Measurements from ENCODE around the gene KREMEN1. TPM values are rescaled to one million over a fixed set of nuclear protein-coding genes. Genes with fewer than 3 reads are reported as not detected.

KREMEN1 gene
- total and polyA plus RNA-seq, 3 donors from 2014 or later: 42.5 to 54.9 (median 54.5) TPM

DNA sequence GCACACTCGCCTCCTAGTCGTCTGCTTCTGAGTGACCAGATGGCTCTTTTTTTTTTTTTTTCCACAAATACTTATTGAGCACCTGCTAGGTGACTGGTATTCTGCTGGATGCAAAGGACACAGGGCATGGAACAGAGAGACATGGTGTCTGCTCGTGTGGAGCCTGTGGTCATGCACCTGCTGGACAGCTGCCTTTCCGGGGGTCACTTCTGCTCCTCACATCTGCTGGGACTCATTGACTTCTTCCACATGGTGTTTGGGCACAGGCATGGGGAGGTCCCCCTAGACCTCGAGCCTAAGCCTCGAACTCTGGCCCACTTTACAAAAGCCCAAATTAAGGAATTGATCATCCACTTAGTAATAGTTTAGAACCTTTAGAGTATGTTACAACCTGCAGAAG is 93.3 kb downstream of the KREMEN1 start:
- WGBS, 2 donors: 90 to 91% methylated on average over 5 to 6 of the region's 6 CpGs
- Histone ChIP-seq H3K27me3 (no peaks in the 10 kb centered on the region), H3K4me3 (no peak overlapping the region), H3K4me1 (no peaks in the 10 kb centered on the region), H3K36me3 (ENCODE audit: low read depth, missing control alignments) (no peaks in the 10 kb centered on the region), H3K27ac (no peak overlapping the region), H3K9me3 (no peaks in the 10 kb centered on the region)
- TF ChIP-seq POLR2A (IDR thresholded peaks at IDR 0.05): no peak
- TF ChIP-seq, protein P1, sequence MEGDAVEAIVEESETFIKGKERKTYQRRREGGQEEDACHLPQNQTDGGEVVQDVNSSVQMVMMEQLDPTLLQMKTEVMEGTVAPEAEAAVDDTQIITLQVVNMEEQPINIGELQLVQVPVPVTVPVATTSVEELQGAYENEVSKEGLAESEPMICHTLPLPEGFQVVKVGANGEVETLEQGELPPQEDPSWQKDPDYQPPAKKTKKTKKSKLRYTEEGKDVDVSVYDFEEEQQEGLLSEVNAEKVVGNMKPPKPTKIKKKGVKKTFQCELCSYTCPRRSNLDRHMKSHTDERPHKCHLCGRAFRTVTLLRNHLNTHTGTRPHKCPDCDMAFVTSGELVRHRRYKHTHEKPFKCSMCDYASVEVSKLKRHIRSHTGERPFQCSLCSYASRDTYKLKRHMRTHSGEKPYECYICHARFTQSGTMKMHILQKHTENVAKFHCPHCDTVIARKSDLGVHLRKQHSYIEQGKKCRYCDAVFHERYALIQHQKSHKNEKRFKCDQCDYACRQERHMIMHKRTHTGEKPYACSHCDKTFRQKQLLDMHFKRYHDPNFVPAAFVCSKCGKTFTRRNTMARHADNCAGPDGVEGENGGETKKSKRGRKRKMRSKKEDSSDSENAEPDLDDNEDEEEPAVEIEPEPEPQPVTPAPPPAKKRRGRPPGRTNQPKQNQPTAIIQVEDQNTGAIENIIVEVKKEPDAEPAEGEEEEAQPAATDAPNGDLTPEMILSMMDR (IDR thresholded peaks at IDR 0.05): no peak
- intact Hi-C loops (cut with DNase I; ENCODE audit: low total_unique reads): no loop called here
- no peak for DNase-seq

DNA sequence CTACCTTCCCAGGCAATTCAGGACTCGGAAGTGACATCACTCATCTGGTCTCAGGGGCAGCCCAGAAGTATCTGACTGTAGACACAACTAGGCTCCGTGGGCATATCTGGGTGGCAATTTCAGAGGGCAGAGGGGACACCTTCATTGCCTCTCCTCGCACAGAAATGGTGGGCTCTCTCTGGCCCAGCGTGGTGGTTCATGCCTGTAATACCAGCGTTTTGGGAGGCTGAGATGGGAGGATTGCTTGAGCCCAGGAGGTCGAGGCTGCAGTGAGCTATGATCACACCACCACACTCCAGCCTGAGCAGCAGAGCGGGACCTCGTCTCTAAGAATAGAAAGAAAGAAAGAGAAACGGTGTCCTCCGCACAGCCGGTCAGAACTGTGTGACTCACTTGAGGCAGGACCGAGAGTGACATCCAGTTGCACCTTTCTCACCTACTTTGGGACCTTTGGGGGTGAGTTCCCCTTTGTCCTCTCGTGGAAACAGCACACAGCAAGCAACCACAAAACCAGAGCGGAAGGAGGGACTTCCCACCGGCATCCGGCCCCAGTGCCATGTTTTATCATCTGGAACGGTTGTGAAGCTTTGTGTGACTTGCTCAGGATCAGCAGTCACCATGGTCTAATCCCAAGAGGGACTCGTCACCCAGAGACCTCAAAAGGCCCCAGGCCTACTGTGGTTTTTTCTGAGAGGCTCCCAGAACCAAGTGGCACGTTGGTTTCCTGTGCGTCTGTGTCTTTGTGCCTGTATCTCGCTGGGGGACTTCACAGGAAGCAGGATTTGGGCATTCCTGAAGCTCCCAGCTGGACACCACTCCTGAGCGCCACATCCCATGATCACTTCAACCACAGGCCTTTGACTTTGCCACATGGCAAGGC is 94.4 kb downstream of the KREMEN1 start:
- Histone ChIP-seq H3K27me3 (no peaks in the 10 kb centered on the region), H3K4me3 (no peak overlapping the region), H3K9me3 (no peaks in the 10 kb centered on the region), H3K4me1 (no peaks in the 10 kb centered on the region), H3K27ac (no peak overlapping the region), H3K36me3 (ENCODE audit: low read depth, missing control alignments) (no peaks in the 10 kb centered on the region)
- WGBS, 2 donors: 90 to 92% methylated on average over 22 of the region's 22 CpGs
- intact Hi-C loops (cut with DNase I; ENCODE audit: low total_unique reads): no loop called here
- no peak for DNase-seq
- TF ChIP-seq, protein P1 (IDR thresholded peaks at IDR 0.05): no peak
- TF ChIP-seq POLR2A (IDR thresholded peaks at IDR 0.05): no peak

DNA sequence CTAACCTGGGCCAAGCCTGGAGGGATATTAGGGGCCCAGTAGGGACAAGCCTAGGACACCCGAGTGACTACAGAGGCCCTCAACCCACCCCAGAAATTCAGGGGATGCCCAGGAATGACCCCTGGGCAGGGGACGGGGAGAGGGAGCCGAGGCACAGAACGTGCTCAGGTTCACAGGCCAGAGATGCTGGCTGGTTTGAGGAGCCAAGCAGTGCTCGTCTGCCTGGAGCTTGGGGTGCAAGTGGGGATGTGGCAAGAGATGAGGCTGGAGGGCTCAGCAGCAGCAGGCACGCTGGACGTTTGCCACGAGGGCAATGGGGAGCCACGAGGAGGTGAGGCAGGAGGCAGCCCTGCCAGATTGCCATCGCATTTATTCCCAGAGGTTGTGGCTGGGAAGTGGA is 98.9 kb downstream of the KREMEN1 start:
- Histone ChIP-seq H3K9me3 (no peaks in the 10 kb centered on the region), H3K4me1 (no peaks in the 10 kb centered on the region), H3K36me3 (ENCODE audit: low read depth, missing control alignments) (no peaks in the 10 kb centered on the region), H3K27me3 (no peaks in the 10 kb centered on the region), H3K27ac (no peak overlapping the region), H3K4me3 (no peak overlapping the region)
- intact Hi-C loops (cut with DNase I; ENCODE audit: low total_unique reads): no loop called here
- DNase-seq: no peak
- TF ChIP-seq, protein P1 (IDR thresholded peaks at IDR 0.05): no peak
- no peak for TF ChIP-seq POLR2A (IDR thresholded peaks at IDR 0.05)
- WGBS, 2 donors: 86 to 90% methylated on average over 9 to 10 of the region's 10 CpGs

DNA sequence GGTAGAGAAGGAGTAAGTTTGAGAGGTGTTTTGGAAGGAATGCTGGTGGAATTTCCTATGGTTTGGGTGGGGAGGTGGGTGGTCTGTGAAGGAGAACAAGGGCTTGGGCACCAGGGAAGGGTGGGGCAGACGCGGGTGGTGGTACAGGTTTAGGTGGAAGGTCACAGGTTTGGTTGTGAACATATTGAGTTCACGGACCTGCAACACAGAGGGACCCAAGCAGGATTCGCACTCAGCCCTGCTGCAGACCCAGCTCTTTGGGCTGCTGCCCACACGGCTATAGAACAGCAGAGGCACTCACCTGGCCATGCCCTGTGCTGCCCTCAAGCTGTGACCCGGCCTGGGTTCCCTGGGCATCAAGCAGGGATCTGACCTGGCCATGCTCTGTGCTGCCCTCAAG is 99.4 kb downstream of the KREMEN1 start:
- intact Hi-C loops (cut with DNase I; ENCODE audit: low total_unique reads): no loop called here
- WGBS, 2 donors: 81 to 86% methylated on average over 4 to 6 of the region's 6 CpGs

More for the DNA sequence above, 99.4 kb downstream of the KREMEN1 start:
- Histone ChIP-seq H3K27me3 (no peaks in the 10 kb centered on the region), H3K9me3 (no peaks in the 10 kb centered on the region), H3K36me3 (ENCODE audit: low read depth, missing control alignments) (no peaks in the 10 kb centered on the region), H3K4me1 (no peaks in the 10 kb centered on the region), H3K27ac (no peak overlapping the region), H3K4me3 (no peak overlapping the region)
- DNase-seq: no peak
- TF ChIP-seq POLR2A (IDR thresholded peaks at IDR 0.05): no peak
- TF ChIP-seq, protein P1 (IDR thresholded peaks at IDR 0.05): no peak
